Dermis blood vessel endothelial cell (primary cell): Measurements from ENCODE around the gene SLC2A8. TPM values are rescaled to one million over a fixed set of nuclear protein-coding genes. Genes with fewer than 3 reads are reported as not detected.
A peak's percentile ranks its signal among the peaks of the same experiment; 100 is the strongest.

Experiments
- DNase-seq: peaks from one replicate; pipeline ENCODE4 v3.0.0; 2010
- total RNA-seq: library from RNA; depleted of rRNA; stranded (reverse); fragments of >200 nt; gene quantifications from 2 replicates; pipeline ENCODE4 v1.2.3, GENCODE V29; 2014

Gene SLC2A8
- total RNA-seq, 1 donor from 2014 or later = 11.9 TPM

DNA sequence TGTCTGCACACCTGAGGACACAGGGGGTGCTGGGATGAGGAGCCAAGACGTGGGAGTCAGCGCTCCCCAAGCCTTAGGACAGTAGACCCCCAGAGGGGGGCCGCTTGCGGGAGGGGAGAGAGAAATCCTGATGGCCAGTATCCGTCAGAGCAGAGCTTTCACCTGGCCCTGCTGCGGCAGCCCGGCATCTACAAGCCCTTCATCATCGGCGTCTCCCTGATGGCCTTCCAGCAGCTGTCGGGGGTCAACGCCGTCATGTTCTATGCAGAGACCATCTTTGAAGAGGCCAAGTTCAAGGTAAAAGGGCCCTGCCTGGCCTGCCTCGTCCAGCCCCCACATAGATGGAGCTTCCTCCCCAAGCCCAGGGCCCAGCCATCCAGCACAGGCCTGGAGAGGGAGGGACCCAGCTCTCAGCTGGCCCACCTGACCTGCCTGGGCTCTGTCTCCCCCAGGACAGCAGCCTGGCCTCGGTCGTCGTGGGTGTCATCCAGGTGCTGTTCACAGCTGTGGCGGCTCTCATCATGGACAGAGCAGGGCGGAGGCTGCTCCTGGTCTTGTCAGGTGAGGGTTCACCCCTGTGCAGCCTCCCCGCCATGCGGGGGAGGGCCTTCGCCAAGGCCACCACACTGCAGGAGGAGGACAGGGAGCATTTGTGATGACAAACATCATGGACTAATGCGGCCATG is 6.7 kb downstream of the SLC2A8 start:
- DNase-seq = no peak

DNA sequence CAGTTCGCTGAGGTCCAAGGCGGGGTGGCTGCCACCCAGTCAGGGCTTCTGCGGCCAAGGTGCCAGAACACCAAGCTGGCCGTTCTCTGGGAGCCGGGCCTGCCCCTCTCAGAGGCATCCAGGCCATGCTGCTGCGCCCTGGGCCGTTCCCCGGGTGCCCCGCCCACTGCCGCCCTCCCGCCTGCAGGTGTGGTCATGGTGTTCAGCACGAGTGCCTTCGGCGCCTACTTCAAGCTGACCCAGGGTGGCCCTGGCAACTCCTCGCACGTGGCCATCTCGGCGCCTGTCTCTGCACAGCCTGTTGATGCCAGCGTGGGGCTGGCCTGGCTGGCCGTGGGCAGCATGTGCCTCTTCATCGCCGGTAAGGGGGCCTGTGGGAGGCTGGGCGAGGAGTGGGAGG is 7.7 kb downstream of the SLC2A8 start:
- no peak for DNase-seq

DNA sequence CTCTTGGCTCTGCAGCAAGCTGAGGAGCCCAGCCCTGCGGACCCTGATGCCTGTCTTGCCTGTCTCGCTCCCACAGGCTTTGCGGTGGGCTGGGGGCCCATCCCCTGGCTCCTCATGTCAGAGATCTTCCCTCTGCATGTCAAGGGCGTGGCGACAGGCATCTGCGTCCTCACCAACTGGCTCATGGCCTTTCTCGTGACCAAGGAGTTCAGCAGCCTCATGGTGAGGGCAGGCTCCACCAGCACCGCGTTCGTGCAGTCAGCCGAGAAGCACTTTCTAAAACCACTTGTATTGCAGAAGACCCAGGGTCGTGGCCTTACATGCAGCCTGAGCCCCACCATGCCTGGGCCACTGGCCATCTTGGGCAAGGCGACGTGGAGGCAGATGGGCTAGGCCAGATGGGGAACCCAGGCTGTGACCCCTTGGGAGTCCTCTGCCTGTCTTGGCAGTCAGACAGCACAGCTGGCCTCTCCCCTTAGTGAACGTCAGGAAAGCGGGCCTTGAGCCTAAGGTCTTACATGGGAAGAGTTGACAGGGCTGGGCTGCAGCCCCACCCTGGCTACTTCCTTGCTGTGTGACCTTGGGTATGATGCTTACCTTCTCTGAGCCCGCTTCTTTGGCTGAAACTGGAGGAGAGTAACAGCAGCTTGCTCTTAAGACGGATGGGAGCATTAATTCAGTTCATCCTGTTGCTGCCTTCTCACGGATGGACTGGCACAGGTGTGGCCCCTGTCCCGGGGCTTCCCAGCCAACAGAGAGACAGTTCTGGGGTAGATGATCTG is 8.6 kb downstream of the SLC2A8 start:
- DNase-seq = no peak

DNA sequence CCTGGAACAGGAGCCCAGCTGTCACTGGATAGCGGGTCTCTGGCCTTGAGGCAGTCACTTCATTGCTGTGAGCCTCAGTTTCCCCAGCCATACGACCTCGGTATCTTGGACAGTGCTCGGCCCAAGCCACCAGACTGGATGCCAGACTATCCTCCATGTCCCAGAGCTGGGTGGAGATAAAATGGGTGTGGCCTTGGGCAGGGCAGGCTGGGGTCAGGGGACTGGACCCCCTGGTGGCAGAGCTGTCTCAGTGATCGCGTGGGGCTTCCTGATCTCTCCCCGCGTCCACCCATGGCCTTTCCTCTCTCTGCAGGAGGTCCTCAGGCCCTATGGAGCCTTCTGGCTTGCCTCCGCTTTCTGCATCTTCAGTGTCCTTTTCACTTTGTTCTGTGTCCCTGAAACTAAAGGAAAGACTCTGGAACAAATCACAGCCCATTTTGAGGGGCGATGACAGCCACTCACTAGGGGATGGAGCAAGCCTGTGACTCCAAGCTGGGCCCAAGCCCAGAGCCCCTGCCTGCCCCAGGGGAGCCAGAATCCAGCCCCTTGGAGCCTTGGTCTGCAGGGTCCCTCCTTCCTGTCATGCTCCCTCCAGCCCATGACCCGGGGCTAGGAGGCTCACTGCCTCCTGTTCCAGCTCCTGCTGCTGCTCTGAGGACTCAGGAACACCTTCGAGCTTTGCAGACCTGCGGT is 10.0 kb downstream of the SLC2A8 start:
- DNase-seq = no peak

- no peak for DNase-seq
These were observed 10.5 kb downstream of the SLC2A8 start for GRCh38 chr9:127407492-127407843.

DNA sequence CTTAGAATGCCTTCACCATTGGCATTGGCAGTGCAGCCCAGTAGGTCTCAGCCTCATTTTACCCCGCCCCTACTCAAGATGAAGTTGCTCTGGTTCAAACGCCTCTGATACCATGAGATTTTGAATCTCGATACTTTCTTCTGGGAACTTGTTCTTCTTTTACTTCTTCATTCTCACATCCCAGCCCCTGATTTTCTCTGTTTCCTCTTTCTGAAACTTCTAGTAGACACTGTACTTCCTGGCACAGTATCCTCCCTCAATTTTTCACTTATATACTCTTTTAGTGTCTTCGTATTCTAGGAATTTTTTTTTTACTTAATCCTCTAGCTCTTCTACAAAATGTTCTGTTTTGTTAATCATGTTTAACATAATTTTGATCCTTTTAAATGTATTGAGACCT is 14.2 kb downstream of the SLC2A8 start:
- no peak for DNase-seq

GRCh38 chr9:127415141-127415540 is 18.2 kb downstream of the SLC2A8 start:
- DNase-seq = no peak

DNA sequence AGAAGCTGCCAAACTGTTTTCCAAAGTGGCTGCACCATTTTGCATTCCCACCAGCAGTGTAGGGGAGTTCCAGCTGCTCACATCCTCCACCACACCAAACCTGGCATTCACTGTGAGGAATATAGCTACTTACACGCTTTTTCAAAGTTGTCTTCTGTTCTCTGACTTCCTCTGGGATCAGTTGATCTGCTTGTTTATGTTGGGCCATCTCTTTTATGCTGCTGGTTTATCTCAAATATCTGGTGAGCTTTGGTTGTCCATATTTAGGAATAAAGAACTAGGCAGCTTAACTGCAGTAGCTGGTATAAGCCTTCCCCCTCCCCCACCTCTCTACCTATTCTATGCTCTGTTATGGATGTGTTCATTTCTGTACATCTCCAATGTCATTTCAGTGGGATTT is 18.7 kb downstream of the SLC2A8 start:
- DNase-seq = no peak

- DNase-seq = no peak
These were observed 20.4 kb downstream of the SLC2A8 start for GRCh38 chr9:127417131-127418036.

GRCh38 chr9:127418037-127418471 is 21.1 kb downstream of the SLC2A8 start:
- DNase-seq = peak; percentile 46

DNA sequence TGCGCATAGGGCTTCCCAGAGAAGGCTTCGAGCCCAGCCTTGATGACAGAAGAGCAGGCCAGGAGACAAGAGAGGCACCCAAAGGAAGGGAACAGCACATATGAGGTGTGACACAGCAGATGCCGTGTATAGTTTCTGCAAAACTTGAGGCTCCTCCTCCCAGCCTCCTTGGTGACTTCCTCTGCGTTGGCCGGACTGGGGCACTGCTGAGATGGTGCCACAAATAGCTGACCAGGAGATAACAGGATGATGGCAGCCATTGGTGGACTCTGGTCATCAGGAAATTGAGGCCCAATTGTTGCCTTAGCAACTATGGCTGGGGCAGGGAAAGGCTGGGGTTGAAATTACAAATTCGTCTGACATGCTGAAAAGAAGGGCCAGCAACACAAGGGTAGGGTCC is 22.4 kb downstream of the SLC2A8 start:
- no peak for DNase-seq

DNA sequence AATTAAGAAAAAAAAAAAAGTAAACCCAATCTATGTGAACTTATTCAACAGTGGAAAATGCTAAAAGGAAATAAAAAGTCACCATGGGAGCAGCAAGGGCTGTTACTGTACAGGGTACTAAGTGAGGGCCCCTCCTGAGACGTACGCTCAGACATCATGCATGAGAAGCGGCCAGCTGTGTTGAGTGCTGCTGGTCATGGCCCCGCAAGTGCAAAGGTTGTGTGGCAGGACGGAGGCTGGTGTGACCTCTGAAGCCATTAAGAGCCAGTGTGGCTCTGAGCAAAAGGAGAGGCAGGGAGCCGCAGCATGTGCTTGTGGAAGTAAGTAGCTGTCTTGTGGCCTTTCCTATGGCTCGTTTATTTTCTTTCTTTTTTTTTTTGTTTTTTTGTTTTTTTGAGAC is 24.1 kb downstream of the SLC2A8 start:
- no peak for DNase-seq

DNA sequence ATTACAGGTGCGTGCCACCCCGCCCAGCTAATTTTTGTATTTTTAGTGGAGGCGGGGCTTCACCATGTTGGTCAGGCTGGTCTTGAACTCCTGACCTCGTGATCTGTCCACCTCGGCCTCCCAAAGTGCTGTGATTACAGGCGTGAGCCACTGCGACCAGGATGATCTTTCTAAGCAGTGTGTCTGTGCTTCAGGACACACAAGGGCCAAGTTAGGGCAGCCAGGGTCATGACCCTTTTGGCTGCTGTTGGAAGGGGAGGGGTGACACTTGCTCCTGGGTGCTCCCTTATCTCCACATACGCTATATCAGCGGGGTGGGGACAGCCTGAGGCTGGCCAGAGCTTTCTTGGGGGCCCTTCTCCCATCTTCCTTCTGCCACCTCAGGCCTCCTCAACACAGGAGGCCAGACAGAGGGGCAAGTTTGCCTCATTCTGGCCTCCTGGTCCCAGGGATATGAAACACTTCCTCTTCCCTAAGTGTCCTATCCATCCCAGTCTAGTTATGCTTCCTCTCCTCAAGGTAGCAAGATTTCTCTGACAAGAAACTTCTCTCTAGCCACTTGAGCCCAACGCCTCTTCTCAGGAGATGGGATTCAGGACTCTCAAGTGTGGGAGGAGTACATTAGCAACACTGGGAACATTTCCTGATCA is 25.3 kb downstream of the SLC2A8 start:
- DNase-seq = no peak

DNA sequence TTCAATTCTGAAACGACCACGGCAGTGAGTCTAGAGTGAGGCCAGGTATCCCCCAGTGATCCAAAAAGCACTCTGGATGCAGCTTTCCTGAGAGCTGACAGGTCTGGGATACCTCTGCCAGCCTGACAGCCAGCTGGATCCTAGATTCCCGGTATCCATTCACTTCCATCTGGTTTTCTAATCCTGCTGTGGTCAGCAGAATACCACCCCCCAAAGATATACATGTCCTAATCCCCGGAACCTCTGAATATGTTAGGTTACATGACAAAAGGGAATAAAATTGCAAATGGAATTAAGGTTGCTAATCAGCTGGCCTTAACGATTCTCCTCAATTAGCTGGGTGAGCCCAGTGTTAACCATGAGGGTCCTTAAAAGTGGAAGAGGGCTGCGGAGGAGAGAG is 25.8 kb downstream of the SLC2A8 start:
- no peak for DNase-seq

- DNase-seq = no peak
These were observed 26.5 kb downstream of the SLC2A8 start for GRCh38 chr9:127423476-127423933.

GRCh38 chr9:127423934-127424675 is 27.1 kb downstream of the SLC2A8 start, which contains the start of gene ZNF79:
TSS of gene ZNF79 (plus strand) at chr9:127424382. CDS start at chr9:127424788, 406 bp downstream.
- DNase-seq = peak; percentile 97

DNA sequence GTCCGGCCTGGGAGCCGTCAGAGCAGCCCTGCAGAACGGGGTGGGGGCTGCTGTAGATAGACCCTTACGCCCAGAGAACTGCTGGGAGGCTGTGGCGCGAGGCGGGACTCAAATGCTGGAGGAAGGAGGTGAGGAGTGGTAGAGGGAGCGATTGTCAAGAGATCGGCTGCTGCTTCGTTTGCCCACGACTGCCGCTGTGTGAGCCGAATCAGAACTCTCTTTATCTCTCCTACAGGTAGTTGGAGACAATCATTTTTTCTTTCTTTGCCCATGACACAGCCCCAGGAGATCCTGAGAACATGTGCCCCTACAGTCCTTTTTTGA is 27.7 kb downstream of the SLC2A8 start:
- DNase-seq = no peak

- no peak for DNase-seq
These were observed 29.8 kb downstream of the SLC2A8 start for GRCh38 chr9:127426756-127427155.

DNA sequence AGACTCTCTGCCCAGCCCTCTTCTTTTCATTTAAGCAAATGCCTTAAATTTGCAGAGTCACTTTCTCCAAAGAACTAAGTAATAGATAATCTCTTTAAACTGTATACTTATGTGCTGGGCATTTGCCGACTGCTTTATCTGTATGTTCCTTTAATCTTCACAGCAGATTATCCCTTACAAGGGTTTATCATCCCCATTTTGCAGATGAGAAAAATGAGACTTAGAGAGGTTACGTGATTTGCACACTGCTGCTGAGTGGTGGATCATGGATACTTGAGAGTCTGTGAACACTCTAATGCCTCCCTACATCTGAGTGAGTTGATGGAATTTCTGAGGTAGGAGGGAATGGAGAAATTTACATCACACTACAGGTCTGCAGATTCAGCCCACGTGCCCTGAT is 31.4 kb downstream of the SLC2A8 start:
- DNase-seq = no peak

- DNase-seq = no peak
These were observed 33.4 kb downstream of the SLC2A8 start for GRCh38 chr9:127430415-127430814.
